RWPE2 (cell line): ENCODE measurements around the gene TBL1X.

Source experiments
- ATAC-seq: fragments of 200-7000 bp; cut with Tn5 transposase; 3 replicates; pipeline ENCODE4 v1.9.1; 2021; ENCODE audit warnings: low read depth
- DNase-seq: peaks from one replicate; pipeline ENCODE4 v3.0.0-alpha.2; 2020; ENCODE audit warnings: low spot score
- H3K27ac ChIP-seq: fragments of 450-650 bp; 2 replicates; pipeline ENCODE4 v1.5.1; 2017; ENCODE audit warnings: mild to moderate bottlenecking; ENCODE audit not compliant: poor library complexity, severe bottlenecking
- H3K27me3 ChIP-seq: fragments of 250-450 bp; sonication (Bioruptor Pico); 2 replicates; pipeline ENCODE4 v1.5.1; 2021; ENCODE audit warnings: mild to moderate bottlenecking, moderate library complexity; ENCODE audit not compliant: insufficient read depth, poor library complexity, severe bottlenecking
- H3K36me3 ChIP-seq: fragments of 250-450 bp; sonication (Bioruptor Pico); 2 replicates; pipeline ENCODE4 v1.5.1; 2020; ENCODE audit warnings: low read depth, mild to moderate bottlenecking, moderate library complexity
- H3K4me1 ChIP-seq: fragments of 250-450 bp; sonication (Bioruptor Pico); 2 replicates; pipeline ENCODE4 v1.5.1; 2021; ENCODE audit warnings: mild to moderate bottlenecking, moderate library complexity; ENCODE audit not compliant: insufficient read depth, poor library complexity, severe bottlenecking
- H3K4me3 ChIP-seq: fragments of 250-450 bp; sonication (Bioruptor Pico); 2 replicates; pipeline ENCODE4 v1.5.1; 2021; ENCODE audit warnings: mild to moderate bottlenecking, moderate library complexity; ENCODE audit not compliant: severe bottlenecking
- H3K9me3 ChIP-seq: fragments of 250-450 bp; sonication (Bioruptor Pico); 2 replicates; pipeline ENCODE4 v1.5.1; 2021; ENCODE audit warnings: mild to moderate bottlenecking, moderate library complexity; ENCODE audit not compliant: severe bottlenecking
- CTCF ChIP-seq: fragments of 450-650 bp; IDR thresholded peaks from one replicate; pipeline ENCODE4 v1.5.1; 2017; ENCODE audit warnings: mild to moderate bottlenecking, moderate library complexity; ENCODE audit not compliant: poor library complexity, severe bottlenecking

Gene TBL1X

GRCh38 chrX:9475984-9476383, 11.1 kb downstream of the TBL1X start:
- Histone ChIP-seq H3K4me3 (no peak overlapping the region), H3K9me3 (no peaks in the 10 kb centered on the region), H3K4me1 (no peaks in the 10 kb centered on the region), H3K27ac (no peak overlapping the region), H3K36me3 (no peaks in the 10 kb centered on the region), H3K27me3 (no peaks in the 10 kb centered on the region)
- DNase-seq (no peak), ATAC-seq (no peak)
- TF ChIP-seq CTCF, result no peak

GRCh38 chrX:9476810-9477575, 12.1 kb downstream of the TBL1X start:
- ATAC-seq (no peak), DNase-seq (no peak)
- TF ChIP-seq CTCF, result no peak
- Histone ChIP-seq H3K36me3 (no peaks in the 10 kb centered on the region), H3K27ac (no peak overlapping the region), H3K4me1 (no peaks in the 10 kb centered on the region), H3K27me3 (no peaks in the 10 kb centered on the region), H3K4me3 (no peak overlapping the region), H3K9me3 (no peaks in the 10 kb centered on the region)

- Histone ChIP-seq H3K4me3 (no peak overlapping the region), H3K4me1 (no peaks in the 10 kb centered on the region), H3K27me3 (no peaks in the 10 kb centered on the region), H3K9me3 (no peaks in the 10 kb centered on the region), H3K27ac (no peak overlapping the region), H3K36me3 (no peaks in the 10 kb centered on the region)
- no peak for DNase-seq
- ATAC-seq, result peak; percentile 83
- no peak for TF ChIP-seq CTCF
Measured at GRCh38 chrX:9482408-9482807, 17.6 kb downstream of the TBL1X start.

GRCh38 chrX:9482837-9483236, 18.0 kb downstream of the TBL1X start:
- DNase-seq (no peak), ATAC-seq (no peak)
- Histone ChIP-seq H3K4me3 (no peak overlapping the region), H3K27me3 (no peaks in the 10 kb centered on the region), H3K36me3 (no peaks in the 10 kb centered on the region), H3K4me1 (no peaks in the 10 kb centered on the region), H3K27ac (no peak overlapping the region), H3K9me3 (no peaks in the 10 kb centered on the region)
- TF ChIP-seq CTCF, result no peak

GRCh38 chrX:9483376-9483775, 18.5 kb downstream of the TBL1X start:
- Histone ChIP-seq H3K4me1 (no peaks in the 10 kb centered on the region), H3K9me3 (no peaks in the 10 kb centered on the region), H3K4me3 (no peak overlapping the region), H3K27me3 (no peaks in the 10 kb centered on the region), H3K27ac (no peak overlapping the region), H3K36me3 (no peaks in the 10 kb centered on the region)
- no peak for TF ChIP-seq CTCF
- DNase-seq (no peak), ATAC-seq (no peak)
